SK-N-MC (cell line): ENCODE data around the gene MCF2L.

Experiments used
- DNase-seq: peaks from one replicate; pipeline ENCODE4 v3.0.0-alpha.2; 2011; ENCODE audit warnings: low read depth, low spot score
- H3K27ac ChIP-seq: fragments of 200-600 bp; sonication (generic); 2 replicates; pipeline ENCODE4 v1.5.1; 2016; ENCODE audit warnings: mixed run types
- H3K36me3 ChIP-seq: fragments of 200-600 bp; sonication (generic); 2 replicates; pipeline ENCODE4 v1.6.1; 2017; ENCODE audit warnings: antibody characterized with exemption, low read length, mixed read lengths; ENCODE audit not compliant: insufficient read depth
- H3K4me3 ChIP-seq: fragments of 200-600 bp; sonication (generic); 2 replicates; pipeline ENCODE4 v1.5.1; 2016
- H3K9ac ChIP-seq: fragments of 200-600 bp; sonication (generic); 2 replicates; pipeline ENCODE4 v1.8.0; 2017; ENCODE audit warnings: mixed run types, mixed read lengths; ENCODE audit not compliant: insufficient read length
- H3K9me3 ChIP-seq: fragments of 200-600 bp; sonication (generic); 2 replicates; pipeline ENCODE4 v1.6.1; 2017; ENCODE audit warnings: low read depth, mild to moderate bottlenecking, antibody characterized with exemption, low read length, moderate library complexity, mixed read lengths
- EZH2 ChIP-seq: fragments of 200-600 bp; sonication (generic); IDR thresholded peaks from one replicate; pipeline ENCODE4 v1.6.1; 2017; ENCODE audit warnings: antibody characterized with exemption
- FOXP2 ChIP-seq: optimal IDR thresholded peaks from 2 replicates; pipeline ENCODE3; 2011; ENCODE audit warnings: mild to moderate bottlenecking, moderate library complexity; ENCODE audit not compliant: insufficient read depth; ENCODE audit errors: extremely low read length, control extremely low read depth
- POLR2AphosphoS5 ChIP-seq: IDR thresholded peaks from 2 replicates; pipeline ENCODE4 v1.6.1; 2012; ENCODE audit warnings: mild to moderate bottlenecking, low read depth, low read length, borderline replicate concordance

Gene MCF2L

GRCh38 chr13:112976526-112976925 is 7.5 kb downstream of the MCF2L start:
- Histone ChIP-seq H3K9ac (no peak overlapping the region), H3K27ac (no peak overlapping the region), H3K4me3 (no peak overlapping the region), H3K36me3 (no peaks in the 10 kb centered on the region), H3K9me3 (no peaks in the 10 kb centered on the region)
- DNase-seq: no peak
- TF ChIP-seq POLR2AphosphoS5: no peak
- TF ChIP-seq EZH2: no peak
- no peak for TF ChIP-seq FOXP2

- H3K9ac ChIP-seq: no peak overlapping the region
Measured at GRCh38 chr13:112977091-112977490, 8.1 kb downstream of the MCF2L start.

GRCh38 chr13:112977525-112977924 is 8.5 kb downstream of the MCF2L start:
- no peak overlapping the region for H3K27ac ChIP-seq
- no peak for TF ChIP-seq FOXP2
- no peak for TF ChIP-seq EZH2
- TF ChIP-seq POLR2AphosphoS5: no peak
- no peak overlapping the region for H3K9ac ChIP-seq
- no peaks in the 10 kb centered on the region for H3K9me3 ChIP-seq
- no peak overlapping the region for H3K4me3 ChIP-seq
- no peak for DNase-seq
- H3K36me3 ChIP-seq: no peaks in the 10 kb centered on the region

More at GRCh38 chr13:112977091-112977490, 8.1 kb downstream of the MCF2L start:
- TF ChIP-seq FOXP2 (no peak), POLR2AphosphoS5 (no peak), EZH2 (no peak)
- no peak overlapping the region for H3K4me3 ChIP-seq
- H3K27ac ChIP-seq: no peak overlapping the region
- H3K36me3 ChIP-seq: no peaks in the 10 kb centered on the region
- no peaks in the 10 kb centered on the region for H3K9me3 ChIP-seq
- DNase-seq: no peak

- H3K9me3 ChIP-seq: no peaks in the 10 kb centered on the region
- no peaks in the 10 kb centered on the region for H3K36me3 ChIP-seq
- no peak overlapping the region for H3K4me3 ChIP-seq
- DNase-seq: no peak
- TF ChIP-seq POLR2AphosphoS5: no peak
- no peak for TF ChIP-seq FOXP2
- TF ChIP-seq EZH2: no peak
- no peak overlapping the region for H3K27ac ChIP-seq
- no peak overlapping the region for H3K9ac ChIP-seq
Measured at GRCh38 chr13:112978561-112979405, 9.8 kb downstream of the MCF2L start.

GRCh38 chr13:112979406-112979902 is 10.4 kb downstream of the MCF2L start:
- TF ChIP-seq POLR2AphosphoS5: no peak
- no peak for TF ChIP-seq EZH2
- no peak for TF ChIP-seq FOXP2
- Histone ChIP-seq H3K4me3 (no peak overlapping the region), H3K9ac (no peak overlapping the region), H3K36me3 (no peaks in the 10 kb centered on the region), H3K27ac (no peak overlapping the region), H3K9me3 (no peaks in the 10 kb centered on the region)
- DNase-seq: no peak

- no peak for DNase-seq
- H3K9me3 ChIP-seq: no peaks in the 10 kb centered on the region
- H3K36me3 ChIP-seq: no peaks in the 10 kb centered on the region
- no peak overlapping the region for H3K9ac ChIP-seq
- TF ChIP-seq FOXP2 (no peak), POLR2AphosphoS5 (no peak), EZH2 (no peak)
- no peak overlapping the region for H3K4me3 ChIP-seq
- H3K27ac ChIP-seq: no peak overlapping the region
Measured at GRCh38 chr13:112980434-112980833, 11.4 kb downstream of the MCF2L start.

- TF ChIP-seq FOXP2 (no peak), EZH2 (no peak), POLR2AphosphoS5 (no peak)
- no peaks in the 10 kb centered on the region for H3K9me3 ChIP-seq
Measured at GRCh38 chr13:112981451-112981850, 12.4 kb downstream of the MCF2L start.

GRCh38 chr13:112982281-112983041 is 13.4 kb downstream of the MCF2L start:
- H3K36me3 ChIP-seq: no peaks in the 10 kb centered on the region
- H3K9me3 ChIP-seq: no peaks in the 10 kb centered on the region
- TF ChIP-seq EZH2 (no peak), FOXP2 (no peak), POLR2AphosphoS5 (no peak)
- DNase-seq: no peak
- H3K27ac ChIP-seq: no peak overlapping the region
- H3K9ac ChIP-seq: no peak overlapping the region
- no peak overlapping the region for H3K4me3 ChIP-seq

More at GRCh38 chr13:112981451-112981850, 12.4 kb downstream of the MCF2L start:
- Histone ChIP-seq H3K9ac (no peak overlapping the region), H3K36me3 (no peaks in the 10 kb centered on the region), H3K4me3 (no peak overlapping the region), H3K27ac (no peak overlapping the region)
- no peak for DNase-seq

GRCh38 chr13:112983042-112983305 is 14.0 kb downstream of the MCF2L start:
- no peak overlapping the region for H3K27ac ChIP-seq
- no peak for DNase-seq
- H3K36me3 ChIP-seq: no peaks in the 10 kb centered on the region

More at GRCh38 chr13:112983042-112983305, 14.0 kb downstream of the MCF2L start:
- TF ChIP-seq EZH2: no peak
- no peak for TF ChIP-seq POLR2AphosphoS5
- no peak for TF ChIP-seq FOXP2
- Histone ChIP-seq H3K4me3 (no peak overlapping the region), H3K9ac (no peak overlapping the region), H3K9me3 (no peaks in the 10 kb centered on the region)
